Erythroblast (primary cell): Measurements from ENCODE around the gene SLC6A17.

ENCODE experiments used
- GATA1 ChIP-seq: IDR thresholded peaks from 2 replicates; pipeline ENCODE4 v1.6.1; 2011; ENCODE audit warnings: low read depth, mild to moderate bottlenecking, control low read depth, low read length, moderate library complexity
- POLR2A ChIP-seq: IDR thresholded peaks from 2 replicates; pipeline ENCODE4 v1.6.1; 2011; ENCODE audit warnings: mild to moderate bottlenecking, low read length

DNA sequence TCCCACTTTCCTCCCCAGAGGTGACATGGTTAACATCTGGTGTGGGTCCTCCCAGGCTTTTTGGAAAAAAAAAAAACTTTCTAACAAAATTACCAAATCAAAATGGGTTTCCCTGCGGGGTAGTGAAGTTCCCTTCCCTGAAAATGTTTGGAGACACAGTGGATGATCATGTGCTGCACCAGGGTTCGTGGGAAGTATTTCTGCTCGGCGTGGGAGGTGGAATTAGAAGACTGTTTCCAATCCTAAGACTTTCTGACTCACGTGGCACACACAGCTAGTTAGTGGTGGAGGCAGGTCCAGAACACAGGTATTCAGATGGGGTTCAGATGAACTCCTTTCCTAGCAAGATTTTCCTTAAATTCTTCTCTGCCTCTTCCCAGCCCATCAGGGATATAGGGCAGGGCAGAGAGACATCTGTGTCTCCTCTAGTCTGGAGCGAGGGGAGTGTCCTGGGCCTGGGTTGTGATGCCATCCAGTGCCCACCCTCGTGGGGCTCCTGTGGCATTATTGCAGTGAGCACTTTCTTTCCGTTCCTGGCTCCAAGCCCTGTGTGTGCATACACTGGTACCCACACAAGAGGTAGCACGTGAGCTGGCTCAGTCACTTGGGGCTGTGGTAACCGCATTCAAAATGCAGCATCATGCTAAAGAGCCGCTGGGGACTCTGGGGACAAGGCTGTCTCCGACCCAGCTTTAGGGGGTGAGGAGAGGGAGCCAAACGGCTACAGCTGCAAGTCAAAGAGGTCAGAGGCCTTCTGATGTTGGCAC is 87.3 kb downstream of the SLC6A17 start:
- TF ChIP-seq POLR2A (no peak), GATA1 (no peak)
